Right cardiac atrium (tissue), 5 donors: Measurements from ENCODE around the gene COL4A2. TPM values are rescaled to one million over a fixed set of nuclear protein-coding genes. Genes with fewer than 3 reads are reported as not detected.

ENCODE experiments used
- ATAC-seq, 2 donors: fragments of 200-7000 bp; cut with Tn5 transposase; one replicate each; pipeline versions ENCODE4 v1.8.0 to v1.9.1; 2020; ENCODE audit warnings: moderate library complexity in 2 of 2, mild to moderate bottlenecking in 1 of 2
- DNase-seq, 3 donors: peaks; one replicate each; pipeline ENCODE4 v3.0.0-alpha.2; 2020
- H3K27ac ChIP-seq: one replicate; pipeline ENCODE4 v1.5.1; 2013; ENCODE audit warnings: mild to moderate bottlenecking, low read length, control low read depth, moderate library complexity
- H3K27me3 ChIP-seq: one replicate; pipeline ENCODE4 v1.6.1; 2013; ENCODE audit not compliant: control insufficient read depth, insufficient read depth
- H3K4me1 ChIP-seq: one replicate; pipeline ENCODE4 v1.6.1; 2013; ENCODE audit warnings: low read length; ENCODE audit not compliant: control insufficient read depth, insufficient read depth
- H3K4me3 ChIP-seq: one replicate; pipeline ENCODE4 v1.5.1; 2013; ENCODE audit warnings: low read length, control low read depth
- H3K9me3 ChIP-seq: one replicate; pipeline ENCODE4 v1.6.1; 2013; ENCODE audit warnings: low read length; ENCODE audit not compliant: control insufficient read depth
- WGBS: extraction: QIAGEN DNeasy Blood & Tissue Kit; methylation state at CpG from one replicate; pipeline ENCODE4 v1.1.7; 2013; 5-methylcytosine and 5-hydroxymethylcytosine counted together
- intact Hi-C, 4 donors: fragments of 100-400 bp; cut with DNase I; formaldehyde crosslinking; loops; one replicate each; pipeline versions ENCODE4 v1.11.0 to v1.14.0; 2022 to 2023
- polyA plus RNA-seq: library from polyadenylated mRNA; stranded (reverse); fragments of 200-250 nt; gene quantifications from one replicate; pipeline ENCODE4 v1.2.3, GENCODE V29; 2013
- total RNA-seq, 4 donors: library from RNA; stranded (reverse); fragmentation: NEBNext Ultra II Directional; extraction: Animal tissue kit (Norgen Biotek cat#: 25700); gene quantifications; one replicate each; pipeline ENCODE4 v1.2.1, GENCODE V29; 2021
- donor health status: healthy with polysubstance abuse.
- donor health status: DM: no; HTN: yes; CAD: no.
- donor health status: DM: no; HTN: no; CAD: no.
- donor health status: DM: no; HTN: yes; CAD: no; lungs with severe emphysema.
- donor health status: DM: yes; HTN: yes; CAD: no.

COL4A2 gene
- total and polyA plus RNA-seq, 5 donors = 84.7 to 268 (median 103) TPM

- DNase-seq (no peak), ATAC-seq (no peak)
- no peak overlapping the region for H3K4me3 ChIP-seq
- H3K27ac ChIP-seq = no peak overlapping the region
- WGBS = 85% methylated on average over 3 of the region's 3 CpGs
- no peaks in the 10 kb centered on the region for H3K27me3 ChIP-seq
- intact Hi-C loops = loop anchor here in 1 of 4 donors (10.0 kb wide), 1 partner anchor 64 kb away; the partner anchor contains the start of gene RAB20
- H3K9me3 ChIP-seq = no peaks in the 10 kb centered on the region
- peaks cover 2% of the 10 kb centered on the region for H3K4me1 ChIP-seq
Observed at GRCh38 chr13:110500341-110500740, 193.3 kb downstream of the COL4A2 start.

GRCh38 chr13:110501188-110501587 is 194.1 kb downstream of the COL4A2 start:
- H3K4me1 ChIP-seq = peaks cover 2% of the 10 kb centered on the region
- peak in 1 of 3 donors; percentile 46 for DNase-seq
- no peak for ATAC-seq
- H3K27me3 ChIP-seq = no peaks in the 10 kb centered on the region
- no peaks in the 10 kb centered on the region for H3K9me3 ChIP-seq
- no peak overlapping the region for H3K4me3 ChIP-seq
- WGBS = 97% methylated on average over 9 of the region's 9 CpGs
- intact Hi-C loops = loop anchor here in 1 of 4 donors (10.0 kb wide), 1 partner anchor 64 kb away; the partner anchor contains the start of gene RAB20
- H3K27ac ChIP-seq = no peak overlapping the region

GRCh38 chr13:110503037-110503901 is 196.2 kb downstream of the COL4A2 start:
- H3K27ac ChIP-seq = peak overlapping the region; percentile 30
- H3K9me3 ChIP-seq = no peaks in the 10 kb centered on the region
- intact Hi-C loops = loop anchor here in 1 of 4 donors (10.0 kb wide), 1 partner anchor 62 kb away; the partner anchor contains the start of gene RAB20
- peak in 1 of 3 donors; percentile 53 for DNase-seq
- H3K4me3 ChIP-seq = no peak overlapping the region
- H3K27me3 ChIP-seq = no peaks in the 10 kb centered on the region
- peak in 1 of 2 donors; percentile 7 for ATAC-seq
- WGBS = 67% methylated on average over 20 of the region's 20 CpGs
- H3K4me1 ChIP-seq = peaks cover 2% of the 10 kb centered on the region

GRCh38 chr13:110503979-110504499 is 197.0 kb downstream of the COL4A2 start:
- H3K27ac ChIP-seq = peak overlapping the region; percentile 10
- intact Hi-C loops = loop anchor here in 1 of 4 donors (10.0 kb wide), 1 partner anchor 61 kb away; the partner anchor contains the start of gene RAB20

GRCh38 chr13:110505594-110505993 is 198.5 kb downstream of the COL4A2 start:
- WGBS = 86% methylated on average over 10 of the region's 10 CpGs
- no peaks in the 10 kb centered on the region for H3K9me3 ChIP-seq
- ATAC-seq (no peak), DNase-seq (peak in 1 of 3 donors; percentile 33)
- no peaks in the 10 kb centered on the region for H3K27me3 ChIP-seq
- no peak overlapping the region for H3K27ac ChIP-seq
- H3K4me1 ChIP-seq = peaks cover 9% of the 10 kb centered on the region
- intact Hi-C loops = loop anchor here in 1 of 4 donors (10.0 kb wide), 1 partner anchor 59 kb away; the partner anchor contains the start of gene RAB20
- H3K4me3 ChIP-seq = no peak overlapping the region

More at GRCh38 chr13:110503979-110504499, 197.0 kb downstream of the COL4A2 start:
- DNase-seq (peak in 1 of 3 donors; percentile 46), ATAC-seq (no peak)
- H3K9me3 ChIP-seq = no peaks in the 10 kb centered on the region
- H3K4me3 ChIP-seq = no peak overlapping the region
- 95% methylated on average over 18 of the region's 18 CpGs for WGBS
- H3K4me1 ChIP-seq = peaks cover 2% of the 10 kb centered on the region
- no peaks in the 10 kb centered on the region for H3K27me3 ChIP-seq

- H3K4me1 ChIP-seq = peaks cover 10% of the 10 kb centered on the region
- ATAC-seq (no peak), DNase-seq (peak in 1 of 3 donors; percentile 52)
Observed at GRCh38 chr13:110506396-110506795, 199.3 kb downstream of the COL4A2 start.

GRCh38 chr13:110506859-110507566 is 199.9 kb downstream of the COL4A2 start:
- DNase-seq = peak; percentile 68 to 86 (median 84)
- Histone ChIP-seq H3K9me3 (no peaks in the 10 kb centered on the region), H3K4me3 (no peak overlapping the region), H3K27me3 (no peaks in the 10 kb centered on the region), H3K4me1 (peaks cover 10% of the 10 kb centered on the region), H3K27ac (peak overlapping the region; percentile 45)
- intact Hi-C loops = loop anchor here in 1 of 4 donors (10.0 kb wide), 1 partner anchor 58 kb away; the partner anchor contains the start of gene RAB20
- ATAC-seq = peak; percentile 62 to 77
- 44% methylated on average over 17 of the region's 17 CpGs for WGBS

More at GRCh38 chr13:110506396-110506795, 199.3 kb downstream of the COL4A2 start:
- no peak overlapping the region for H3K4me3 ChIP-seq
- H3K27me3 ChIP-seq = no peaks in the 10 kb centered on the region
- peak overlapping the region; percentile 45 for H3K27ac ChIP-seq
- intact Hi-C loops = loop anchor here in 1 of 4 donors (10.0 kb wide), 1 partner anchor 58 kb away; the partner anchor contains the start of gene RAB20
- no peaks in the 10 kb centered on the region for H3K9me3 ChIP-seq
- WGBS = 75% methylated on average over 18 of the region's 18 CpGs

GRCh38 chr13:110507678-110508381 is 200.7 kb downstream of the COL4A2 start:
- no peak overlapping the region for H3K4me3 ChIP-seq
- no peaks in the 10 kb centered on the region for H3K9me3 ChIP-seq
- WGBS = 84% methylated on average over 23 of the region's 23 CpGs
- ATAC-seq (peak; percentile 39 to 59), DNase-seq (peak in 2 of 3 donors; percentile 68 to 77)
- H3K27ac ChIP-seq = peak overlapping the region; percentile 45
- H3K27me3 ChIP-seq = no peaks in the 10 kb centered on the region
- peaks cover 10% of the 10 kb centered on the region for H3K4me1 ChIP-seq
- intact Hi-C loops = loop anchor here in 1 of 4 donors (10.0 kb wide), 1 partner anchor 57 kb away; the partner anchor contains the start of gene RAB20

- peak overlapping the region; percentile 87 for H3K27ac ChIP-seq
- H3K4me3 ChIP-seq = no peak overlapping the region
- DNase-seq = peak in 1 of 3 donors; percentile 38
- no peaks in the 10 kb centered on the region for H3K9me3 ChIP-seq
- intact Hi-C loops = loop anchor here in 1 of 4 donors (10.0 kb wide), 1 partner anchor 55 kb away; the partner anchor contains the start of gene RAB20
- no peaks in the 10 kb centered on the region for H3K27me3 ChIP-seq
- peaks cover 8% of the 10 kb centered on the region for H3K4me1 ChIP-seq
- ATAC-seq = peak; percentile 4 to 46
- 34% methylated on average over 4 of the region's 4 CpGs for WGBS
Observed at GRCh38 chr13:110509478-110509926, 202.4 kb downstream of the COL4A2 start.
